Hematopoietic multipotent progenitor cell (in vitro differentiated cells): ENCODE data around the gene NDUFS6. TPM values are rescaled to one million over a fixed set of nuclear protein-coding genes. Genes with fewer than 3 reads are reported as not detected.
"Not testable (repeated sequence)": the region's sequence is repeated elsewhere in the genome, so short reads cannot be mapped to it uniquely, and the experiment has no call there.

Source experiments
- DNase-seq, 3 donors: peaks; one replicate each; pipeline ENCODE4 v3.0.0-alpha.2; 2011 to 2015; ENCODE audit warnings: low read depth in 2 of 3, low spot score in 2 of 3
- total RNA-seq: library from RNA; depleted of rRNA; stranded (reverse); fragments of >200 nt; gene quantifications from one replicate; pipeline ENCODE4 v1.2.3, GENCODE V29; 2012

Gene NDUFS6
- total RNA-seq, 1 donor = 31.5 TPM

- no peak for DNase-seq
Measured at GRCh38 chr5:1830571-1831228, 29.5 kb downstream of the NDUFS6 start.

DNA sequence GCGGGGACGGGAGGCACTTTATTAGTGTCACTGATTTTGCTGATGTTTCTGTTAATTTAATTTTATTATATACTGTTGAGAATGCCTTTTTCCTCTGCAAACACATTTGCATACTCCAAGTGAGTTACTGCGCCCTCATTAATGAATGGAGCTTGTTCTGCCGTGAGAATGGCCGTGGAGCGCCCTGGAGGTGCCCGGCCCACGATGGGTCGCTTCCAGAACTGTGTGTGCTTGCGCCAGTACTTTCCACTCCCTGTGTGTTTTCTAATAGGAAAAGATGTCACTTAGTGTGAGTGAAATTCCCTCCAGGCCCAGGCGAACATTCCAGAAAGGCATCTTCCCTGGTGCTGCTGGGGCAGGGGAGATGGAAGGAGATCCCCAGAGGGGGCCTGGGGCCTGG lies 30.1 kb downstream of the NDUFS6 start:
- DNase-seq = no peak

DNA sequence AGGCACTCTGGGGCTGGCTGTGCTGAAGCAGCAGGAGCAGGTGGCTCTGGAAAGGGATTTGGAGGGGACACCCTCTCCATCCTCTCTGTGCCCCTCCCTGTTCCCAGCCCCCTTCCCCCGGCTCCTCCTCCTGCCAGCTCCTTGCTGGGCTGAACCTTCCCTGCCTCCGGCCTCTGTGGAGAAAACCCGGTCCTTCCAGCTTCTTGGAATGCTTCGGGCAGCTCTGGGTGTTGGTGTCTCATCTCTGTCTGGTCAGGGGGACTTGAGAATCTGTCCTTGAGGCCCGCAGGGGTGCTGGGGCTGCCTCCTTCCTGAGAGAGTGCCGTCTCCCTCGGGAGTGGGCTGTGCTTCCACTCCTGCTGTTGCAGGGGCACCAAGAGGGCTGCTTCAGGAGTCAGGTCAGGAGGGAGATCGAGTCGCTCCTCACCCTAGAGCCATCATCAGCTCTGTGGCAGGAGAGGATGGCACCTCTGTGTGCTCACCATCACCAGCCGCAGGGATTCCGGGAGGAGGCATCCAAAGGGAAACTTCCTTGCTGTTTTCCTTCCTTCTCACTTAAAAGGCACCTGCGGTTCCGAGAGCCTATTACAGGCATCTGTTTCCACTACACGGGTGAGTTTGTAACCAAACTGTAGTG lies 30.6 kb downstream of the NDUFS6 start:
- no peak for DNase-seq

DNA sequence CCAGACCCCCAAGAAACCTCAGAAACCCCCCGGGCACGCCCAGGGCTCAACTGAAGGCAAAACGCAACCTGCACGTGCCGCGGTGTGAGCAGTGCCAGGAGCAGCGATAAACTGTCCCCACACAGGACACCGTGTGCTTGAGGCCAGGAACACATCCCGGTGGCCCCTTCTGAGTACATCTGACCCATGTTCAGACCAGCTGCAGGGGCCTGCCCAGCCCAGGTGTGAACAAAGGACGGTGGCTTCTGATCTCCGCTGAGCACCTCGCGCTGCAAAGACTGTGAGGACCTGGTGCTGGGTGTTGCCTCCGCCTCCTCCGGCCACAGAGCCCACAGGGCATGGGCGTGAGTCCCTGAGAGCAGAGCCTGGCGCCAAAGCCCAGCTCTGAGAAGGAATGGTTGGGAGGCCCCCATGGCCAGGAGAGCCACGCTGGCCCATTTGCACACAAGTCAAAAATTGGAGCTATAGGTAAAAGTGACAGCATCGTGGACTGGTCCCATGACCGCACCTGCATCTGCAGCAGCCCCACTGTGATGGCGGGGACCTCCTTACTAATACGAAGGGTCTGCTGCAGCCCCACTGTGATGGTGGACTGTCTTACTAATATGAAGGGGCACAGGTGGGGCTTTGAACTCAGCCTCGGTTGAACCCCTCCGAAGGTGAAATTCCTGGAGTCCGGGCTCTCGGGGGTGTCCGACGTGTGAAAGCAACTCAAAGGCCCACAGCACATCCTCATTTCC lies 31.5 kb downstream of the NDUFS6 start:
- no peak for DNase-seq

- DNase-seq = no peak
Measured at GRCh38 chr5:1833264-1834021, 32.2 kb downstream of the NDUFS6 start.

- no peak for DNase-seq
Measured at GRCh38 chr5:1834022-1834551, 32.9 kb downstream of the NDUFS6 start.

DNA sequence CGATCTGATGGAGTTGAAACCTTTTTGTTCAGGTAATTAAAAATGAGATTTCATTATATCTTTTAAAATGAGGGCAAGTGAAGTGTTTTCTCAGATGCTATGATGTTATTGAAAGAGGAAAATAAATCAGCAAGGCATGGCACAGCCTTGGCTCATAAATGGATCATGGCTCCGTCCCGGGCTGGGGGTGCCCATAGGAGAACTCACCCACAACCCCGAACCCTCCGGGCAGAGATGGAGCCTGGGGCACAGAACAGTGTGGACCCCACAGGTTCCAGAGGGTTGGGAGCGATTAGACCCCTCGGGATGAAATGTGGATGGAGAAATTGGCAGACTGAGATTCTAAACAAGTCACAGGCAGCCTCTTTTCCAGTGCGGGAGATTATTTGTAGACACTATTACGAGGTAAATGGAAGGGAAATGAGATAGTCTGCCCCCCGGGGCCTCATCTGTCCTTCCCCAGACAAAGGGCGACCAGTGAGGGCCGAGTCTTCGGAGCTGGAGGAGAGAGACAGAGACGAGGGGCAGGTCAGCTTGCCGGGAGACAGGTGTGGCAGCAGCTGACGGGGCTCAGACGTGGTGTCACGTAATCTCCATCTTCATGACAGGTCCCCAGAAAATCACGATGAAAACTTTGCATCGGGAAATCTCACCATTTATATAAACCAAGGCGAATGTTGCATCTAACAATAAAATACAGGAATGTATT lies 33.7 kb downstream of the NDUFS6 start:
- DNase-seq = no peak

DNA sequence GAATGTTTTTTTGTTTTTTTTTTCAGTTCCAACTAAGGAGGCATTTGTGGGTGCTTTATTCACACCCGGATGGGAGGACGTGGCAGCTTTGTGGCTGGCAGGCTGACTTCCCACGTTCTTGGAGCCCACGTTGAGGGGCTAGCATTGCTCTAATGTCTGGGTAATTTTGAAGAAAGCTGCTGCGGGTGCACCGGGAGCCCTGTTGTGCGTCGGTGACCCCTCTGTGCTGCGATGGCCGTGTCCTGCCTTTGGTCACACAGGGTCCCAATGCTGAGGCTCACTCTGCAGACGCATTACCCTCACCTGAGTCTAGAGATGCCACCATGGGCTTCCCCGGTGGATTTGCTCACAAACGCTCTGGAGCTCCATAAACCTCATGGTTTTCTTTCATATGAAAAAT lies 34.2 kb downstream of the NDUFS6 start:
- DNase-seq = no peak

GRCh38 chr5:1836176-1836890 lies 35.1 kb downstream of the NDUFS6 start:
- no peak for DNase-seq

DNA sequence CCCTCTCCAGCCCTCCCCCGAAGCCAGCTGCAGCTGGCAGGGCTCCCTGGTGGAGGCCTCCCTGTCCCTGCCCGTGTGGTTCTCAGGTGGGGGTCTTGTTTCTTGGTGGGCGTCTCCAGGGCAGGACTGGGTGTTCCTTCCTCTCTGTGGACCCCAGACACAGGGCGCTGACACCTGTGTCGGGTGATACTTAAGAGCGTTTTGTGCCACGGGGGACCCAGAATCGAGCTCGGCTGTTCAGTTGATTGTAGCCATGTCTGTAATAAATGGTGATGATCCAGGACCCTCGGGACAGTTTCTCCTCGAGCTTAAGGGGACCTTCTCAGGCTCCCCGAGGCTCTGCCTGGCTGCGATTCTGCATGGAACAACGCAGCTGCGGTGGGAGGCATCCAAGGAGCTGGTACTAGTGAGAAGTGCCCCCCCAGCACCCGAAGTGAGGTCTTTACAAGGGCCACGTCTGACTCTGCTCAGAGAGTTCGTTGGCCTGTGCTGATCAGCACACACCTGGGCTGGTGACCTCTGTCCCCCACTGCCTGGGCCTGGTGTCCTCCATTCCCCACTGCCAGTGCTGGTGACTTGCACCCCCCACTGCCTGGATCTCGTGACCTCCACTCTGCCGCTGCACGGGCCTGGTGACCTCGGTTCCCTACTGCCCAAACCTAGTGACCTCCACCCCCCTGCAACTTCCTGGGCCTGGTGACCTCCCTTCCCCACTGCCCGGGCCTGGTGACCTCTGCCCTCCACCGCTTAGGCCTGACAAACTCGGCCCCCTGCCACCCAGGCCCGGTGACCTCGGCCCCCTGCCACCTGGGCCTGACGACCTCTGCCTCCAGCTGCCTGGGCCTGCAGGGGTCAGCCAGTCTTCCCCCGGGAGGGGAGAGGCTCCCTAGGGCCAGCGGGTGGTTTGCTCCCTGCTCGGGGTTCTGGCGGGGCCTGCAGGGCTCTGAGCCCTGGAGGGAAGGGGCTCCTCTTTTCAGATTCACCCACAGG lies 36.0 kb downstream of the NDUFS6 start:
- no peak for DNase-seq

GRCh38 chr5:1838013-1838412 lies 36.8 kb downstream of the NDUFS6 start:
- no peak for DNase-seq

DNA sequence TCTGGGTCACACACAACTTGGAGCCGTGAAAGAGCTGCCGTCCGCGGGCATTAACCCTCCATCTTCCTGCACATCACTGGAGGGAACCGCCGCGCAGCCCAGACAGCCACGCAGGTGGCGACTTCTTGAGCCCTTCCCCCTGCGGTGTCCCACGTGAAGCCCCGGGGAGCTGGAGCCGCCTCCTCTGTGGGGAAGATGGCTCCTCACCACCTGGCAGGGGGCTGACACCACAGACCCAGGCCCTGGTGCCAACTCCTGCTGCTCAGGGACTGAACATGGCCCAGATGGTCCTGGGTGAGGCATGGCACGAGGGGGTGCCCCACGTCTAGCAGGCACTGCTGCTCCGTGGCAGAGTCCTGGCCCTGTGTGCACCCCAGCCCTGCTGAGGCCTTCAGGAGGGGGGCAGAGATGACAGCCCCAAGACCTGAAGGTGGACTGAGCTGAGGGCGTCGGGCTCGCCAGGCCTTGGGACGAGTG lies 38.9 kb downstream of the NDUFS6 start:
- no peak for DNase-seq

DNA sequence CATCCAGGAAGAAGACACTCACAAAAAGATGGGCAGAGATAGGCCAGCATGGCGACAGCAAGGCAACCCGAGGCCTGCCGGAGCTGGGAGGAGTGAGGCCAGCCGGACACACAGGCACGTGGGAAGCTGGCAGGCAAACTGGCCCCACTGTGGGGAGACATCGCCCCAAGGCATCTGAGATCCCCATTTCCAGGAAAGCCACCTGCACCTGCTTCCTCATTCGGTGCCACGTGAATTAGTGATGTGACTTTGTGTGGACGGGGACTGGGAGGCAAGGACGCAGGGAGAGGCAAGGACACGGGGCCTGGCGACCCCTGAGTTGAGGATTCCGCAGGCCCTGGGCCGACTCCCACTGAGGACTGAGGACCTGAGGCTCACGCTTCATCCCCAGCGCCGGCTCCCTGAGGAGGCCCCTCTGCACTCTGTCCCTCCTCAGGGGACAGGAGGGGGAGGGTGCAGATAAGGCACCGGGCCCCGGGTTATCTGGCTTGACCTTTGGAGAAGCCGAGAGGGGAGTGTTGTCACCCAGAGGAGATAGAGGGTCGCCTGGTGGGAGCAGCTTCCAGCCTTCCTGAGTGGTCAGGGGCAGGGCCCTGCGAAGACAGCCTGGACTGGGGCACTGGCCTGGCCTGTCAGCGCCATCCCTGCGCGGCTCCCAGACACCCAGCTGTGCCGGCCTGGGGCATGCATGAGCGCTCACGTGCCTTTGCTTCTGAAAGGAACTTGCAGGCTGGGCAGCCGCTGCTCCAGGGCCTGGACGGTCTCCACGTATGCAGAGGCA lies 39.7 kb downstream of the NDUFS6 start:
- no peak for DNase-seq

DNA sequence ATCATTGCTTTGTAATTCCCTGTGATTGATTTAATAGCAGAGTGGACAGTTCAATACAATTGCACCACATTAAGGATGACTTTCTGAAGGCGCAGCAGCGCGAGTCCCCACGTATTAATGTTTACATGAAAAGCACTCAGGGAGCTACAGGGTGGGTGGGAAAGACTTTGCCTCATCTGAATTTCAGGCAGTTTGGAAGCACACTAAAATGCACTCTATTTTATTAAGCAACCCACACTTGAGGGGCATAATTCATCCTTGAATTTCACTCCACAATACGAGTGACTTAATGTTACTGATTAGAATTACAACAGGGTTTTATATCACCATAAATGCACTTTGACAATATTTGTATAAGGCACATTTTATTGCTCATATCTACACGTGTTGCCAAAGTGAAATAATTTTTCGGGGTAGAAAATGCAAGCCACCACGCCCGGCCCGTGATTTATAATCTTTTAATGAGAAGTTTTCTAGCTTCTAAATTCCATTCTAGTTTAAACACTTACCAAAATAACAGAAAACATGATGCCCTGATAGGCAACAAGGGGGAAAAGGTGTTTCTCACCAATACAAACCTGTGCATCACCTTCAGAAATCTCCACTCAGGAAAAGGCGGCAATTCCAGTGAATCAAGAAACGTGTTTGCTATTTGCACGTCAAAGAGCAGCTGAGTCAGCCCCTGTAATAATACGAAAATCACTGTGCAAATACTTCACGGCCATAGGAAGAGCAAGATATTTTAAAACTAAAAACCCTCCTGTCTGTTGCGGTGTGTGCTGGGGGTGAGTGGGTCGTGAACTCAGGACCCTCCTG lies 41.0 kb downstream of the NDUFS6 start:
- no peak for DNase-seq

DNA sequence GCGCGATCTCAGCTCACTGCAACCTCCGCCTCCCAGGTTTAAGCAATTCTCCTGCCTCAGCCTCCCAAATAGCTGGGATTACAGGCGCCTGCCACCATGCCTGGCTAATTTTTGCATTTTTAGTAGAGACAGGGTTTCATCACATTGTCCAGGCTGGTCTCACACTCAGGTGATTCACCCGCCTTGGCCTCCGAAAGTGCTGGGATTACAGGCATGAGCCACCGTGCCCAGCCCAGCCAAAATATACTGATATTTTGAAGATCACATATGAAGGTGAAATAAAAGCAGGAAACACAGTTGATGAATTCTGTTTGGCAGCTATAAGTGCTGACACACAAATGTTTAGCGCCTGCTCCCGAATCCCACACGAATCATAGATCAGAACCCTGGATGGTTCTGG lies 42.6 kb downstream of the NDUFS6 start:
- DNase-seq = not testable (repeated sequence)

- no peak for DNase-seq
Measured at GRCh38 chr5:1844708-1845436, 43.7 kb downstream of the NDUFS6 start.
